ENCODE data around the gene CDK11A. TPM values are rescaled to one million over a fixed set of nuclear protein-coding genes. Genes with fewer than 3 reads are reported as not detected.
"Not testable (repeated sequence)": the region's sequence is repeated elsewhere in the genome, so short reads cannot be mapped to it uniquely, and the experiment has no call there.

The CDK11A gene
- total RNA-seq (2014; rRNA removed; shearing (Covaris generic)) (5.1 and 14.4 TPM in 2 replicates), polyA plus RNA-seq (2016; fragmentation: Nextera tagmentation; extraction: Ambion mirVana) (18.9 and 20.0 TPM in 2 replicates)

- H3K27me3 ChIP-seq (replicated peaks; ENCODE audit: insufficient read depth); H4K20me1 ChIP-seq (ENCODE audit: insufficient read depth); in situ Hi-C loops (cut with MboI); H3K9me2 ChIP-seq (ENCODE audit: insufficient read depth); H3K9me3 ChIP-seq (ENCODE audit: low read depth): not testable (repeated sequence)
- H3F3A ChIP-seq (ENCODE audit: insufficient read depth) = peaks cover 17% of the 10 kb centered on the region
- peak within 1 kb of the TSS; percentile 86 for H3K9ac ChIP-seq
- H2AFZ ChIP-seq = peak within 1 kb of the TSS; percentile 72; the same call in 1 of the 2 replicates
- peak within 1 kb of the TSS; percentile 76 for H3K4me3 ChIP-seq
- peak within 1 kb of the TSS; percentile 61 for H3K4me2 ChIP-seq (ENCODE audit: unreplicated experiment)
- peaks cover 11% of the 10 kb centered on the region; the same call in 1 of the 2 replicates for H3K36me3 ChIP-seq (ENCODE audit: low read depth)
- H3K27ac ChIP-seq = peak within 1 kb of the TSS; percentile 85
- DNase-seq = peak; percentile 99
- H3K4me1 ChIP-seq (ENCODE audit: insufficient read depth) = peaks cover 15% of the 10 kb centered on the region
- peaks cover 15% of the 10 kb centered on the region for H3K79me2 ChIP-seq (ENCODE audit: insufficient read depth)
- WGBS, 2 experiments (ENCODE audit: low coverage in 1 of 2, low lambda C conversion rate in 2 of 2, missing lambda C conversion rate in 2 of 2) = 0 to 1% methylated on average over 44 to 50 of the region's 78 CpGs
These were observed at the start of gene CDK11A for GRCh38 chr1:1724035-1724864. Gene CDK11A (minus strand): TSS chr1:1724357. CDS start chr1:1722818, 1,539 bp downstream.

- TF ChIP-seq EZH2phosphoT487 (IDR thresholded peaks at IDR 0.05; ENCODE audit: insufficient read depth, low read depth) (no peak), EZH2 (IDR thresholded peaks at IDR 0.05; ENCODE audit: insufficient read depth, poor library complexity, severe bottlenecking) (no peak)
- peaks cover 12% of the 10 kb centered on the region; the same call in 1 of the 2 replicates for H3K36me3 ChIP-seq (ENCODE audit: low read depth)
- WGBS, 2 experiments (ENCODE audit: low coverage in 1 of 2, low lambda C conversion rate in 2 of 2, missing lambda C conversion rate in 2 of 2) = 96% methylated on average over 4 of the region's 4 CpGs
- no peak overlapping the region for H3K4me3 ChIP-seq
- H3K4me2 ChIP-seq (ENCODE audit: unreplicated experiment) = no peak overlapping the region
- peaks cover 92% of the 10 kb centered on the region for H3K79me2 ChIP-seq (ENCODE audit: insufficient read depth)
- in situ Hi-C loops (cut with MboI) = no loop called here
- H3K9me2 ChIP-seq (ENCODE audit: insufficient read depth) = no peaks in the 10 kb centered on the region
- H3K4me1 ChIP-seq (ENCODE audit: insufficient read depth) = peaks cover 15% of the 10 kb centered on the region
- H3K9ac ChIP-seq = no peak overlapping the region
- H3K27me3 ChIP-seq (replicated peaks; ENCODE audit: insufficient read depth) = no peaks in the 10 kb centered on the region
- no peaks in the 10 kb centered on the region for H3K9me3 ChIP-seq (ENCODE audit: low read depth)
- H4K20me1 ChIP-seq (ENCODE audit: insufficient read depth) = peaks cover 5% of the 10 kb centered on the region; the same call in 1 of the 2 replicates
- no peak overlapping the region for H3K27ac ChIP-seq
- peaks cover 7% of the 10 kb centered on the region for H3F3A ChIP-seq (ENCODE audit: insufficient read depth)
- no peak for DNase-seq
- H2AFZ ChIP-seq = no peak overlapping the region
These were observed 49.7 kb upstream of the CDK11A start for GRCh38 chr1:1773874-1774273.

- H3F3A ChIP-seq (ENCODE audit: insufficient read depth) = no peaks in the 10 kb centered on the region
- peaks cover 100% of the 10 kb centered on the region for H3K79me2 ChIP-seq (ENCODE audit: insufficient read depth)
- H3K9me3 ChIP-seq (ENCODE audit: low read depth) = no peaks in the 10 kb centered on the region
- H4K20me1 ChIP-seq (ENCODE audit: insufficient read depth) = peaks cover 5% of the 10 kb centered on the region; the same call in 1 of the 2 replicates
- no peaks in the 10 kb centered on the region for H3K27me3 ChIP-seq (replicated peaks; ENCODE audit: insufficient read depth)
- no peak overlapping the region for H3K4me3 ChIP-seq
- 96 to 98% methylated on average over 3 of the region's 3 CpGs for WGBS, 2 experiments (ENCODE audit: low coverage in 1 of 2, low lambda C conversion rate in 2 of 2, missing lambda C conversion rate in 2 of 2)
- peaks cover 12% of the 10 kb centered on the region; the same call in 1 of the 2 replicates for H3K36me3 ChIP-seq (ENCODE audit: low read depth)
- no peak overlapping the region for H3K4me2 ChIP-seq (ENCODE audit: unreplicated experiment)
- H2AFZ ChIP-seq = no peak overlapping the region
- TF ChIP-seq EZH2 (IDR thresholded peaks at IDR 0.05; ENCODE audit: insufficient read depth, poor library complexity, severe bottlenecking) (no peak), EZH2phosphoT487 (IDR thresholded peaks at IDR 0.05; ENCODE audit: insufficient read depth, low read depth) (no peak)
- in situ Hi-C loops (cut with MboI) = no loop called here
- no peak for DNase-seq
- peaks cover 3% of the 10 kb centered on the region for H3K4me1 ChIP-seq (ENCODE audit: insufficient read depth)
- H3K27ac ChIP-seq = no peak overlapping the region
- no peaks in the 10 kb centered on the region for H3K9me2 ChIP-seq (ENCODE audit: insufficient read depth)
- no peak overlapping the region for H3K9ac ChIP-seq
These were observed 46.9 kb upstream of the CDK11A start for GRCh38 chr1:1771096-1771495.

- Histone ChIP-seq H2AFZ (no peak overlapping the region), H3F3A (ENCODE audit: insufficient read depth) (no peaks in the 10 kb centered on the region), H3K4me3 (no peak overlapping the region), H3K4me2 (ENCODE audit: unreplicated experiment) (no peak overlapping the region), H3K9ac (no peak overlapping the region), H3K79me2 (ENCODE audit: insufficient read depth) (peaks cover 100% of the 10 kb centered on the region), H3K9me3 (ENCODE audit: low read depth) (no peaks in the 10 kb centered on the region), H3K4me1 (ENCODE audit: insufficient read depth) (no peaks in the 10 kb centered on the region), H3K9me2 (ENCODE audit: insufficient read depth) (no peaks in the 10 kb centered on the region), H4K20me1 (ENCODE audit: insufficient read depth) (peaks cover 5% of the 10 kb centered on the region; the same call in 1 of the 2 replicates), H3K36me3 (ENCODE audit: low read depth) (peaks cover 12% of the 10 kb centered on the region; the same call in 1 of the 2 replicates), H3K27ac (no peak overlapping the region), H3K27me3 (replicated peaks; ENCODE audit: insufficient read depth) (no peaks in the 10 kb centered on the region)
- no peak for DNase-seq
- TF ChIP-seq EZH2phosphoT487 (IDR thresholded peaks at IDR 0.05; ENCODE audit: insufficient read depth, low read depth) (no peak), EZH2 (IDR thresholded peaks at IDR 0.05; ENCODE audit: insufficient read depth, poor library complexity, severe bottlenecking) (no peak)
- 94 to 97% methylated on average over 3 of the region's 3 CpGs for WGBS, 2 experiments (ENCODE audit: low coverage in 1 of 2, low lambda C conversion rate in 2 of 2, missing lambda C conversion rate in 2 of 2)
- in situ Hi-C loops (cut with MboI) = no loop called here
These were observed 45.9 kb upstream of the CDK11A start for GRCh38 chr1:1770102-1770501.
